GM23338 (cell line): ENCODE results near the gene TLCD3B. TPM values are rescaled to one million over a fixed set of nuclear protein-coding genes. Genes with fewer than 3 reads are reported as not detected.

Experiments
- ATAC-seq: fragments of 200-7000 bp; cut with Tn5 transposase; 3 replicates; pipeline ENCODE4 v1.9.1; 2020
- DNase-seq: peaks from one replicate; pipeline ENCODE4 v3.0.0-alpha.2; 2015; ENCODE audit warnings: low spot score
- H2AFZ ChIP-seq: fragments of 200-600 bp; sonication (generic); 2 replicates; pipeline ENCODE4 v1.8.0; 2016; ENCODE audit warnings: antibody characterized with exemption, mild to moderate bottlenecking, moderate library complexity
- H3F3A ChIP-seq: fragments of 200-600 bp; sonication (generic); replicated peaks from 2 replicates; pipeline ENCODE4 v1.8.0; 2017; ENCODE audit warnings: antibody characterized with exemption, mixed run types, low read depth
- H3K27ac ChIP-seq: fragments of 200-600 bp; sonication (generic); 2 replicates; pipeline ENCODE4 v1.6.1; 2016; ENCODE audit warnings: low read depth
- H3K27me3 ChIP-seq: fragments of 200-600 bp; sonication (generic); 2 replicates; pipeline ENCODE4 v1.8.0; 2016; ENCODE audit warnings: mild to moderate bottlenecking, mixed run types, moderate library complexity; ENCODE audit not compliant: insufficient read depth
- H3K36me3 ChIP-seq: fragments of 200-600 bp; sonication (generic); 2 replicates; pipeline ENCODE4 v1.8.0; 2016; ENCODE audit warnings: mild to moderate bottlenecking; ENCODE audit not compliant: insufficient read depth
- H3K4me1 ChIP-seq: fragments of 200-600 bp; sonication (generic); 2 replicates; pipeline ENCODE4 v1.8.0; 2016; ENCODE audit warnings: mild to moderate bottlenecking, moderate library complexity; ENCODE audit not compliant: insufficient read depth
- H3K4me2 ChIP-seq: fragments of 200-600 bp; sonication (generic); 2 replicates; pipeline ENCODE4 v1.7.1; 2017; ENCODE audit warnings: mixed run types
- H3K4me3 ChIP-seq: fragments of 200-600 bp; sonication (generic); 2 replicates; pipeline ENCODE4 v1.6.1; 2016; ENCODE audit warnings: mixed run types
- H3K79me2 ChIP-seq: fragments of 200-600 bp; sonication (generic); replicated peaks from 2 replicates; pipeline ENCODE4 v1.8.0; 2017; ENCODE audit warnings: mild to moderate bottlenecking; ENCODE audit not compliant: insufficient read depth
- H3K9me2 ChIP-seq: fragments of 200-600 bp; sonication (generic); 2 replicates; pipeline ENCODE4 v1.8.0; 2017; ENCODE audit not compliant: insufficient read depth
- H4K20me1 ChIP-seq: fragments of 200-600 bp; sonication (generic); replicated peaks from 2 replicates; pipeline ENCODE4 v1.8.0; 2017; ENCODE audit warnings: mild to moderate bottlenecking; ENCODE audit not compliant: insufficient read depth
- H3K27ac Mint-ChIP-seq: 2 replicates; pipeline ENCODE4 v1.8.0; 2020; ENCODE audit warnings: inconsistent platforms, mild to moderate bottlenecking, moderate library complexity, mixed read lengths
- H3K27me3 Mint-ChIP-seq: 3 replicates; pipeline ENCODE4 v1.8.0; 2022; ENCODE audit warnings: low read depth, mild to moderate bottlenecking, moderate library complexity, mixed read lengths, inconsistent platforms; ENCODE audit not compliant: insufficient read depth, poor library complexity
- H3K36me3 Mint-ChIP-seq: 3 replicates; pipeline ENCODE4 v1.8.0; 2021; ENCODE audit warnings: low read depth, mild to moderate bottlenecking, inconsistent platforms, moderate library complexity, mixed read lengths
- H3K4me1 Mint-ChIP-seq: 3 replicates; pipeline ENCODE4 v1.8.0; 2020; ENCODE audit warnings: mild to moderate bottlenecking, inconsistent platforms, mixed read lengths
- H3K4me3 Mint-ChIP-seq: 3 replicates; pipeline ENCODE4 v1.8.0; 2021; ENCODE audit warnings: moderate library complexity, mild to moderate bottlenecking, inconsistent platforms, mixed read lengths
- H3K9me3 Mint-ChIP-seq: 3 replicates; pipeline ENCODE4 v1.8.0; 2020; ENCODE audit warnings: moderate library complexity, mild to moderate bottlenecking, inconsistent platforms, mixed read lengths
- EZH2 ChIP-seq: fragments of 200-600 bp; sonication (generic); IDR thresholded peaks from one replicate; pipeline ENCODE4 v1.8.0; 2017; ENCODE audit warnings: antibody characterized with exemption, mild to moderate bottlenecking, low read depth; ENCODE audit not compliant: unreplicated experiment
- EZH2phosphoT487 ChIP-seq: fragments of 200-600 bp; sonication (generic); IDR thresholded peaks from one replicate; pipeline ENCODE4 v1.8.1; 2018; ENCODE audit warnings: antibody characterized with exemption; ENCODE audit not compliant: unreplicated experiment
- NANOG ChIP-seq: IDR thresholded peaks from 2 replicates; pipeline ENCODE4 v1.6.1; 2016; ENCODE audit warnings: antibody characterized with exemption, borderline replicate concordance
- POLR2AphosphoS5 ChIP-seq: IDR thresholded peaks from 2 replicates; pipeline ENCODE4 v1.6.1; 2016; ENCODE audit warnings: antibody characterized with exemption, low read depth
- REST ChIP-seq: IDR thresholded peaks from one replicate; pipeline ENCODE4 v1.6.1; 2018; ENCODE audit warnings: antibody characterized with exemption; ENCODE audit not compliant: unreplicated experiment
- STAT1 ChIP-seq: IDR thresholded peaks from one replicate; pipeline ENCODE4 v1.6.1; 2016; ENCODE audit warnings: antibody characterized with exemption; ENCODE audit not compliant: unreplicated experiment
- ZNF462 ChIP-seq: fragments of 250-450 bp; sonication (Bioruptor Pico); IDR thresholded peaks from 2 replicates; pipeline ENCODE4 v1.5.0; 2020; ENCODE audit warnings: mild to moderate bottlenecking, moderate library complexity
- polyA plus RNA-seq: library from polyadenylated mRNA; unstranded; fragments of >200 nt; fragmentation: Nextera tagmentation; extraction: Ambion mirVana; gene quantifications from 2 replicates; pipeline ENCODE4 v1.2.1, GENCODE V29; 2016
- total RNA-seq: library from RNA; depleted of rRNA; stranded (reverse); fragments of >200 nt; shearing (Covaris generic); gene quantifications from 2 replicates; pipeline ENCODE4 v1.2.3, GENCODE V29; 2014

TLCD3B gene
- total and polyA plus RNA-seq, 2 experiments from 2014 or later, result 14.2 to 37.4 TPM

- TF ChIP-seq REST, result no peak
- no peak for TF ChIP-seq STAT1
- TF ChIP-seq ZNF462 (CRISPR knock-in tag), result no peak
- TF ChIP-seq EZH2, result no peak
These were observed 18.8 kb upstream of the TLCD3B start (continued) for GRCh38 chr16:30049871-30050270.

DNA sequence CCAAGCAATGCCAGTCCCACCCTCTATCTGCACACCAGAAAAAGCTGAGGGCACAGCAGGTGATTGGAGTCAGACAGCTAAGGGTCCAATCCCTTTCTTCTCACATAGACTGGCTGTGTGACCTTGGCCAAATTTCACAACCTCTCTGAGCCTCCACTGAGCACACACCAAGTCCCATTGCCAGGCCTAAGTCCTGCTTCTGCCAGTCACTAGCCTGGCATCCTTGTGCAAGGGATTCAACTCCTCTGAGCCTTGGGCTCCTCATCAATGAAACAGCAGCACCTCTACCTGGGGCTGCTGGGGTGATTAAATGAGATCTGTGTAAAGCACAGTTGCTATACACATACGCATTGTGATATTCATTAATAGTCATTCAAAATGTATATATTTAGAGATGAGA is 15.5 kb upstream of the TLCD3B start:
- Histone ChIP-seq H3K4me3 (no peak overlapping the region), H3K4me1 (no peaks in the 10 kb centered on the region), H3K4me2 (no peak overlapping the region), H4K20me1 (no peaks in the 10 kb centered on the region), H3K9me2 (no peaks in the 10 kb centered on the region), H3K36me3 (no peaks in the 10 kb centered on the region), H3F3A (no peaks in the 10 kb centered on the region), H3K27me3 (no peaks in the 10 kb centered on the region), H3K79me2 (no peaks in the 10 kb centered on the region), H3K27ac (no peak overlapping the region), H2AFZ (no peak overlapping the region)
- no peak for ATAC-seq
- H3K36me3 Mint-ChIP-seq, result no peaks in the 10 kb centered on the region
- peaks cover 9% of the 10 kb centered on the region for H3K27me3 Mint-ChIP-seq
- no peaks in the 10 kb centered on the region; the same call in 2 of the 3 replicates for H3K9me3 Mint-ChIP-seq
- no peaks in the 10 kb centered on the region for H3K4me1 Mint-ChIP-seq
- H3K27ac Mint-ChIP-seq, result no peak overlapping the region
- no peak overlapping the region for H3K4me3 Mint-ChIP-seq
- DNase-seq, result no peak
- no peak for TF ChIP-seq POLR2AphosphoS5
- no peak for TF ChIP-seq ZNF462 (CRISPR knock-in tag)
- no peak for TF ChIP-seq EZH2
- no peak for TF ChIP-seq NANOG
- no peak for TF ChIP-seq EZH2phosphoT487
